ENCODE results near the gene ARPIN.

- TF ChIP-seq REST (IDR thresholded peaks at IDR 0.05; ENCODE audit: insufficient replicate concordance, low read depth), result no peak
- TF ChIP-seq CTCF (IDR thresholded peaks at IDR 0.05; ENCODE audit: insufficient read depth, low read length), result no peak
- no peak for TF ChIP-seq SPI1 (IDR thresholded peaks at IDR 0.05; ENCODE audit: borderline replicate concordance, low read depth)
- no peak for TF ChIP-seq POLR2AphosphoS5 (IDR thresholded peaks at IDR 0.05; ENCODE audit: low read depth)
Observed at GRCh38 chr15:89870688-89871288, 42.0 kb downstream of the ARPIN start.
